K562 (cell line): Measurements from ENCODE around the gene HOXC12. TPM values are rescaled to one million over a fixed set of nuclear protein-coding genes. Genes with fewer than 3 reads are reported as not detected.

Experiments
- ATAC-seq: fragments of 200-7000 bp; cut with Tn5 transposase; 3 replicates; pipeline ENCODE4 v1.9.1; 2020; ENCODE audit warnings: moderate library complexity
- BruUV-seq: library from RNA; stranded (reverse); fragments of 400-500 nt; replicated peaks from 2 replicates; lab custom pipeline; 2021; lab: Mats Ljungman, UMichigan
- CTCF ChIA-PET: fragments of 300-600 bp; formaldehyde crosslinking; extraction: SDS; loops from one replicate; lab custom pipeline; 2021; ENCODE audit warnings: low intra/inter-chr PET ratio; lab: Yijun Ruan, JAX
- POLR2A ChIA-PET: fragments of 300-600, 350-650 bp; sonication (Branson Sonifier 250); formaldehyde crosslinking; extraction: SDS; loops from one replicate; lab custom pipeline; 2021; ENCODE audit warnings: antibody characterized with exemption, inconsistent platforms; lab: Yijun Ruan, JAX
- DNase-seq, 4 experiments: peaks; one replicate each; pipeline versions ENCODE4 v3.0.0 to v3.0.0-alpha.2; 2011 to 2018; ENCODE audit warnings: low spot score in 3 of 4, mixed read lengths in 3 of 4; ENCODE audit errors: extremely low read depth in 1 of 4
- FAIRE-seq: peaks from 2 replicates; lab custom pipeline; 2011; peaks lifted over from hg19 to GRCh38; lab: Jason Lieb, UNC
- H2AFZ ChIP-seq: 2 replicates; pipeline ENCODE4 v1.6.0; 2011; ENCODE audit warnings: low read depth, low read length, control low read depth, inconsistent platforms
- H3K27ac ChIP-seq: fragments of 200-600 bp; 3 replicates; pipeline ENCODE4 v1.8.0; 2011; ENCODE audit warnings: low read depth, mild to moderate bottlenecking, control low read depth, inconsistent platforms, low read length, moderate library complexity, mixed read lengths; ENCODE audit errors: extremely low read depth
- H3K27me3 ChIP-seq, 2 experiments: fragments of 300-600 bp in 1 of 2; 2 replicates in 1 of 2; 3 replicates in 1 of 2; pipeline versions ENCODE4 v1.6.0 to v1.8.0; 2011; ENCODE audit warnings: inconsistent platforms in 2 of 2, low read length in 2 of 2, mild to moderate bottlenecking in 1 of 2, mixed read lengths in 1 of 2, moderate library complexity in 1 of 2; ENCODE audit not compliant: control insufficient read depth in 2 of 2, insufficient read depth in 2 of 2
- H3K36me3 ChIP-seq: fragments of 300-600 bp; 3 replicates; pipeline ENCODE4 v1.8.0; 2011; ENCODE audit warnings: mild to moderate bottlenecking, low read length, inconsistent platforms; ENCODE audit not compliant: control insufficient read depth, insufficient read depth
- H3K4me1 ChIP-seq, 2 experiments: fragments of 200-600 bp in 1 of 2; replicated peaks in 1 of 2; 2 replicates in 1 of 2; 3 replicates in 1 of 2; pipeline versions ENCODE4 v1.5.1 to v1.8.0; 2011; ENCODE audit warnings: inconsistent platforms in 2 of 2, low read length in 2 of 2, mild to moderate bottlenecking in 1 of 2, mixed read lengths in 1 of 2, moderate library complexity in 1 of 2; ENCODE audit not compliant: control insufficient read depth in 2 of 2, insufficient read depth in 2 of 2
- H3K4me2 ChIP-seq: 2 replicates; pipeline ENCODE4 v1.6.1; 2011; ENCODE audit warnings: low read length, control low read depth, inconsistent platforms, mixed read lengths; ENCODE audit not compliant: insufficient read depth
- H3K4me3 ChIP-seq: fragments of 200-600 bp; sonication (generic), shearing (Covaris generic); 2 replicates; pipeline ENCODE4 v1.5.1; 2016; ENCODE audit warnings: control low read depth, inconsistent platforms
- H3K79me2 ChIP-seq: fragments of 200-600 bp; 3 replicates; pipeline ENCODE4 v1.8.0; 2011; ENCODE audit warnings: low read length, inconsistent platforms; ENCODE audit not compliant: control insufficient read depth, insufficient read depth
- H3K9ac ChIP-seq, 2 experiments: 2 replicates each; pipeline versions ENCODE4 v1.6.0 to v1.6.1; 2011; ENCODE audit warnings: low read depth in 2 of 2, low read length in 2 of 2, control low read depth in 1 of 2, inconsistent platforms in 1 of 2, mild to moderate bottlenecking in 1 of 2, mixed read lengths in 1 of 2; ENCODE audit not compliant: insufficient read depth in 1 of 2
- H3K9me1 ChIP-seq: one replicate; pipeline ENCODE4 v1.6.0; 2011; ENCODE audit warnings: inconsistent platforms, mild to moderate bottlenecking, low read length, moderate library complexity; ENCODE audit not compliant: control insufficient read depth, insufficient read depth
- H3K9me3 ChIP-seq: replicated peaks from 2 replicates; pipeline ENCODE4 v1.5.1; 2011; ENCODE audit warnings: low read depth, low read length, inconsistent platforms; ENCODE audit not compliant: control insufficient read depth, insufficient read depth
- H4K20me1 ChIP-seq: replicated peaks from 2 replicates; pipeline ENCODE4 v1.6.1; 2011; ENCODE audit warnings: low read length, inconsistent platforms, mixed read lengths; ENCODE audit not compliant: control insufficient read depth, insufficient read depth
- CBX8 ChIP-seq: fragments of 200-600 bp; sonication (generic); IDR thresholded peaks from 2 replicates; pipeline ENCODE4 v1.6.1; 2012; ENCODE audit warnings: borderline replicate concordance, mixed run types, low read depth, mild to moderate bottlenecking, moderate library complexity, mixed read lengths, low read length, control low read depth, inconsistent platforms; ENCODE audit not compliant: poor library complexity, severe bottlenecking; ENCODE audit errors: extremely low read depth
- RBM25 ChIP-seq: fragments of 200-400 bp; formaldehyde crosslinking; IDR thresholded peaks from 2 replicates; pipeline ENCODE4 v1.6.1; 2018; ENCODE audit warnings: low read length, low read depth, moderate library complexity; ENCODE audit not compliant: severe bottlenecking
- ZNF165 ChIP-seq: fragments of 250-450 bp; sonication (Bioruptor Pico); IDR thresholded peaks from 2 replicates; pipeline ENCODE4 v1.4.0; 2020; ENCODE audit warnings: borderline replicate concordance
- WGBS: fragments of 100-300 bp; shearing (Covaris generic); methylation state at CpG from one replicate; pipeline ENCODE4 v1.1.6; 2016; ENCODE audit warnings: low coverage, mixed read lengths; ENCODE audit not compliant: insufficient coverage; ENCODE audit errors: missing lambda C conversion rate; 5-methylcytosine and 5-hydroxymethylcytosine counted together
- in situ Hi-C: fragments of 300-500 bp; cut with MboI; formaldehyde crosslinking; loops from 4 replicates; pipeline ENCODE4 v1.15.0; 2018; ENCODE audit warnings: inconsistent platforms, mixed read lengths
- intact Hi-C: fragments of 100-400 bp; cut with micrococcal nuclease; formaldehyde crosslinking; loops from 2 replicates; pipeline ENCODE4 v1.14.2; 2022
- polyA plus RNA-seq, 8 experiments: library from polyadenylated mRNA; depleted of rRNA in 4 of 8; stranded (reverse) in 5 of 8; unstranded in 3 of 8; fragments of >200 nt; fragmentation: Nextera tagmentation in 2 of 8; fragmentation: Illumina TruSeq in 1 of 8; extraction: Ambion mirVana in 2 of 8; extraction: Trizol in 1 of 8; gene quantifications; 2 replicates each; pipeline versions ENCODE4 v1.2.1 to v1.2.3, GENCODE V29; 2011 to 2014; ENCODE audit warnings: inconsistent platforms in 1 of 8, missing spikeins in 1 of 8
- total RNA-seq, 7 experiments: library from RNA; depleted of rRNA in 6 of 7; stranded (reverse); fragments of >200 nt in 6 of 7; fragmentation: Illumina TruSeq in 2 of 7; extraction: Trizol in 2 of 7; gene quantifications; 2 replicates each; pipeline versions ENCODE4 v1.2.1 to v1.2.3, GENCODE V29; 2011 to 2021; ENCODE audit warnings: low replicate concordance in 1 of 7
- TF ChIP-seq, protein P1 (sequence below): sonication (generic); formaldehyde crosslinking; IDR thresholded peaks from 2 replicates; pipeline ENCODE4 v1.8.0; 2022; ENCODE audit warnings: mild to moderate bottlenecking, missing genetic modification reagents
- TF ChIP-seq, protein P2 (sequence below), 2 experiments: fragments of 450-650 bp; IDR thresholded peaks; 2 replicates each; pipeline ENCODE4 v1.6.1; 2016; ENCODE audit warnings: mild to moderate bottlenecking in 2 of 2, borderline replicate concordance in 1 of 2, low read depth in 1 of 2, moderate library complexity in 1 of 2

The HOXC12 gene
- total and polyA plus RNA-seq, 9 of the 15 experiments (the other 6 are each of a cell fraction or from before 2014, with no cell fraction given): 0.04 to 0.36 (median 0.11) TPM; not detected in 1

- H3K9me3 ChIP-seq: no peaks in the 10 kb centered on the region
- CTCF ChIA-PET: interaction anchor here (1.0 to 2.7 kb wide), 3 partner anchors 18 to 212 kb away, joined by 3 to 26 read pairs (median 4); partner anchors contain the start of gene HOXC10
- intact Hi-C loops: loop anchor here (2.0 kb wide), 1 partner anchor 19 kb away; the partner anchor contains the start of gene HOXC10
These were observed 48.9 kb downstream of the HOXC12 start for GRCh38 chr12:54003625-54004024.

More at GRCh38 chr12:54003625-54004024, 48.9 kb downstream of the HOXC12 start:
- no peak for FAIRE-seq
- Histone ChIP-seq H3K27me3 (no peaks in the 10 kb centered on the region), H3K4me2 (no peak overlapping the region), H3K4me3 (no peak overlapping the region), H4K20me1 (no peaks in the 10 kb centered on the region; the same call in 1 of the 2 replicates), H3K27ac (no peak overlapping the region), H3K9ac (no peak overlapping the region; a peak in 1 of 4 replicates), H3K4me1 (peaks cover 27 to 60% of the 10 kb centered on the region in 2 experiments), H2AFZ (no peak overlapping the region), H3K79me2 (peaks cover 21% of the 10 kb centered on the region), H3K9me1 (no peaks in the 10 kb centered on the region), H3K36me3 (no peaks in the 10 kb centered on the region)
- no TSS peak for BruUV-seq
- TF ChIP-seq ZNF165 (CRISPR knock-in tag): no peak
- no peak for TF ChIP-seq RBM25
- TF ChIP-seq, protein P1, sequence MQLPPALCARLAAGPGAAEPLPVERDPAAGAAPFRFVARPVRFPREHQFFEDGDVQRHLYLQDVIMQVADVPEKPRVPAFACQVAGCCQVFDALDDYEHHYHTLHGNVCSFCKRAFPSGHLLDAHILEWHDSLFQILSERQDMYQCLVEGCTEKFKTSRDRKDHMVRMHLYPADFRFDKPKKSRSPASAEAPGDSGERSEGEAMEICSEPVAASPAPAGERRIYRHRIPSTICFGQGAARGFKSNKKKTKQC (CRISPR knock-in tag): no peak
- TF ChIP-seq CBX8: no peak
- TF ChIP-seq, protein P2, sequence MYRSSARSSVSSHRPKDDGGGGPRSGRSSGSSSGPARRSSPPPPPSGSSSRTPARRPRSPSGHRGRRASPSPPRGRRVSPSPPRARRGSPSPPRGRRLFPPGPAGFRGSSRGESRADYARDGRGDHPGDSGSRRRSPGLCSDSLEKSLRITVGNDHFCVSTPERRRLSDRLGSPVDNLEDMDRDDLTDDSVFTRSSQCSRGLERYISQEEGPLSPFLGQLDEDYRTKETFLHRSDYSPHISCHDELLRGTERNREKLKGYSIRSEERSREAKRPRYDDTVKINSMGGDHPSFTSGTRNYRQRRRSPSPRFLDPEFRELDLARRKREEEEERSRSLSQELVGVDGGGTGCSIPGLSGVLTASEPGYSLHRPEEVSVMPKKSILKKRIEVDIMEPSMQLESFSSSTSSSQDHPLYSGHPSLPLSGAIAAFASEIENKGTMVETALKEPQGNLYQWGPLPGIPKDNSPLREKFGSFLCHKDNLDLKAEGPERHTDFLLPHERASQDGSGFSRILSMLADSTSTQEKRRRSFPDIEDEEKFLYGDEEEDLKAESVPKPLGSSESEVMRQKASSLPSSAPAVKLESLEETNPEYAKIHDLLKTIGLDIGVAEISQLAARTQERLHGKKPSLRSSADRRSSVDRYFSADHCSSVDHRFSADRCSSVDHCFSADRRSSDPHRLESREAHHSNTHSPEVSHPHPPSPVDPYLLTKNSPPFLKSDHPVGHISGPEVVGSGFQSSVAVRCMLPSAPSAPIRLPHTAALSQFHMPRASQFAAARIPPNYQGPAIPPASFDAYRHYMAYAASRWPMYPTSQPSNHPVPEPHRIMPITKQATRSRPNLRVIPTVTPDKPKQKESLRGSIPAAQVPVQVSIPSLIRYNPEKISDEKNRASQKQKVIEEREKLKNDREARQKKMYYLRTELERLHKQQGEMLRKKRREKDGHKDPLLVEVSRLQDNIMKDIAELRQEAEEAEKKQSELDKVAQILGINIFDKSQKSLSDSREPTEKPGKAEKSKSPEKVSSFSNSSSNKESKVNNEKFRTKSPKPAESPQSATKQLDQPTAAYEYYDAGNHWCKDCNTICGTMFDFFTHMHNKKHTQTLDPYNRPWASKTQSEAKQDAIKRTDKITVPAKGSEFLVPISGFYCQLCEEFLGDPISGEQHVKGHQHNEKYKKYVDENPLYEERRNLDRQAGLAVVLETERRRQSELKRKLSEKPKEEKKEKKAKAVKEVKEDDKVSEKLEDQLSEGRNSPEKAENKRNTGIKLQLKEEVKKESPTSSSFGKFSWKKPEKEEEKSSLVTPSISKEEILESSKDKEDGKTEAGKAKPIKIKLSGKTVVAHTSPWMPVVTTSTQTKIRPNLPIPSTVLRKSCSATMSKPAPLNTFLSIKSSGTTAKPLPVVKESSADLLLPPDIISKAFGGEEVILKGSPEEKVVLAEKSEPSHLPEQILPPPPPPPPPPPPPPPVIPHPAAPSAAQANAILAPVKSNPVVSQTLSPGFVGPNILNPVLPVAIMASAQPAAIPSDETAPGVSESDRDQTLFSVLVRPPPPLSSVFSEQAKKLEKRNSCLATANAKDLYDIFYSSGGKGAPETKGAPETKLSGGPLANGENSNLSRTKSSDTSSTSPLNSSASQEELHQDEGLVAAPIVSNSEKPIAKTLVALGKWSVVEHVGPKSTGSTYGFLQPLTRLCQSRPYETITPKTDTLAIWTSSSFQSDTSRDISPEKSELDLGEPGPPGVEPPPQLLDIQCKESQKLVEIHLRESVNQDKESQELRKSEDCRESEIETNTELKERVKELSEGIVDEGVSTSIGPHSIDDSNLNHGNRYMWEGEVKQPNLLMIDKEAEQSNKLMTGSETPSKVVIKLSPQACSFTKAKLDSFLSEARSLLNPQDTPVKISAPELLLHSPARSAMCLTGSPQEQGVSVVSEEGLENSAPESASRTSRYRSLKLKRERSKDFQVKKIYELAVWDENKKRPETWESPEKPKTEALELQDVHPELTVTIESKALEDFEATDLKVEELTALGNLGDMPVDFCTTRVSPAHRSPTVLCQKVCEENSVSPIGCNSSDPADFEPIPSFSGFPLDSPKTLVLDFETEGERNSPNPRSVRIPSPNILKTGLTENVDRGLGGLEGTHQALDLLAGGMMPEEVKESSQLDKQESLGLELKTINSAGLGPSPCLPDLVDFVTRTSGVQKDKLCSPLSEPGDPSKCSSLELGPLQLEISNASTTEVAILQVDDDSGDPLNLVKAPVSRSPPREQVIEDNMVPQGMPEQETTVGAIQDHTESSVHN (IDR thresholded peaks at IDR 0.05; ENCODE audit: borderline replicate concordance in 1 of 2, low read depth in 1 of 2): no peak
- no peak for DNase-seq
- POLR2A ChIA-PET: interaction anchor here (0.6 to 0.9 kb wide), 2 partner anchors 16 to 206 kb away, joined by 3 read pairs; no protein-coding TSS in a partner anchor
- 77% methylated on average over 3 of the region's 3 CpGs for WGBS
- no peak for ATAC-seq
- in situ Hi-C loops: no loop called here
